HepG2 (cell line): ENCODE measurements around the gene DNMBP. TPM values are rescaled to one million over a fixed set of nuclear protein-coding genes. Genes with fewer than 3 reads are reported as not detected.

Experiments used
- AHR ChIP-seq: IDR thresholded peaks from 2 replicates; pipeline ENCODE4 v1.6.1; 2018; ENCODE audit warnings: missing genetic modification reagents, missing compliant biosample characterization
- ATRX ChIP-seq: sonication (generic); formaldehyde crosslinking; IDR thresholded peaks from 2 replicates; pipeline ENCODE4 v1.4.0; 2020; ENCODE audit warnings: missing genetic modification reagents, borderline replicate concordance
- CAMTA2 ChIP-seq: sonication (generic); formaldehyde crosslinking; IDR thresholded peaks from 2 replicates; pipeline ENCODE4 v1.4.0; 2020; ENCODE audit warnings: mild to moderate bottlenecking, missing genetic modification reagents, borderline replicate concordance
- ESRRA ChIP-seq: sonication (generic); formaldehyde crosslinking; IDR thresholded peaks from 2 replicates; pipeline ENCODE4 v1.5.1; 2020; ENCODE audit warnings: mild to moderate bottlenecking, low read depth, missing genetic modification reagents
- GATAD2A ChIP-seq: IDR thresholded peaks from 2 replicates; pipeline ENCODE4 v1.6.1; 2016
- KLF12 ChIP-seq: sonication (generic); formaldehyde crosslinking; IDR thresholded peaks from 2 replicates; pipeline ENCODE4 v1.4.0; 2020; ENCODE audit warnings: missing genetic modification reagents, borderline replicate concordance
- NCOA2 ChIP-seq: sonication (generic); formaldehyde crosslinking; IDR thresholded peaks from 2 replicates; pipeline ENCODE4 v1.8.0; 2022; ENCODE audit warnings: inconsistent platforms
- NFE2L1 ChIP-seq: sonication (generic); formaldehyde crosslinking; IDR thresholded peaks from 2 replicates; pipeline ENCODE4 v1.4.0; 2020; ENCODE audit warnings: missing genetic modification reagents, mild to moderate bottlenecking, borderline replicate concordance
- NFKBIZ ChIP-seq: IDR thresholded peaks from 2 replicates; pipeline ENCODE4 v1.6.1; 2018; ENCODE audit warnings: missing genetic modification reagents, missing compliant biosample characterization
- NFYC ChIP-seq: IDR thresholded peaks from 2 replicates; pipeline ENCODE4 v1.6.1; 2016; ENCODE audit warnings: missing genetic modification reagents, missing compliant biosample characterization
- PHF20 ChIP-seq: sonication (generic); formaldehyde crosslinking; IDR thresholded peaks from 2 replicates; pipeline ENCODE4 v1.5.0; 2020; ENCODE audit warnings: mild to moderate bottlenecking, missing genetic modification reagents
- PITX1 ChIP-seq: sonication (generic); formaldehyde crosslinking; IDR thresholded peaks from 2 replicates; pipeline ENCODE4 v1.5.1; 2020; ENCODE audit warnings: mild to moderate bottlenecking, missing genetic modification reagents
- POLR2A ChIP-seq, 2 experiments: IDR thresholded peaks; 2 replicates each; pipeline ENCODE4 v1.6.1; 2011; ENCODE audit warnings: low read depth in 2 of 2, low read length in 2 of 2, mild to moderate bottlenecking in 1 of 2, moderate library complexity in 1 of 2; ENCODE audit not compliant: insufficient read depth in 1 of 2
- RXRA ChIP-seq: sonication (generic); formaldehyde crosslinking; IDR thresholded peaks from 2 replicates; pipeline ENCODE4 v1.5.1; 2020; ENCODE audit warnings: missing genetic modification reagents
- SNAPC2 ChIP-seq: sonication (generic); formaldehyde crosslinking; IDR thresholded peaks from 2 replicates; pipeline ENCODE4 v1.8.1; 2022; ENCODE audit warnings: mild to moderate bottlenecking, missing genetic modification reagents
- TSC22D2 ChIP-seq: sonication (generic); formaldehyde crosslinking; IDR thresholded peaks from 2 replicates; pipeline ENCODE4 v1.5.1; 2020; ENCODE audit warnings: missing genetic modification reagents, mild to moderate bottlenecking, borderline replicate concordance
- ZBTB1 ChIP-seq: sonication (generic); formaldehyde crosslinking; IDR thresholded peaks from 2 replicates; pipeline ENCODE4 v1.4.0; 2020; ENCODE audit warnings: missing genetic modification reagents, borderline replicate concordance
- ZBTB38 ChIP-seq: sonication (generic); formaldehyde crosslinking; IDR thresholded peaks from 2 replicates; pipeline ENCODE4 v1.5.1; 2020; ENCODE audit warnings: mild to moderate bottlenecking, missing genetic modification reagents
- ZKSCAN8 ChIP-seq: IDR thresholded peaks from 2 replicates; pipeline ENCODE4 v1.6.1; 2016; ENCODE audit warnings: borderline replicate concordance, missing genetic modification reagents, missing compliant biosample characterization
- ZNF143 ChIP-seq: sonication (generic); formaldehyde crosslinking; IDR thresholded peaks from 2 replicates; pipeline ENCODE4 v1.4.0; 2020; ENCODE audit warnings: missing genetic modification reagents
- ZNF180 ChIP-seq: sonication (generic); formaldehyde crosslinking; IDR thresholded peaks from 2 replicates; pipeline ENCODE4 v1.4.0; 2020; ENCODE audit warnings: low read depth, missing genetic modification reagents, borderline replicate concordance
- ZNF543 ChIP-seq: sonication (generic); formaldehyde crosslinking; IDR thresholded peaks from 2 replicates; pipeline ENCODE4 v1.4.0; 2020; ENCODE audit warnings: mild to moderate bottlenecking, missing genetic modification reagents
- ZNF572 ChIP-seq: sonication (generic); formaldehyde crosslinking; IDR thresholded peaks from 2 replicates; pipeline ENCODE4 v1.5.1; 2020; ENCODE audit warnings: mild to moderate bottlenecking, missing genetic modification reagents
- ZNF605 ChIP-seq: sonication (generic); formaldehyde crosslinking; IDR thresholded peaks from 2 replicates; pipeline ENCODE4 v1.8.0; 2022; ENCODE audit warnings: mild to moderate bottlenecking, missing genetic modification reagents
- ZNF644 ChIP-seq: IDR thresholded peaks from 2 replicates; pipeline ENCODE4 v1.6.1; 2016; ENCODE audit warnings: low read depth
- ZNF777 ChIP-seq: sonication (generic); formaldehyde crosslinking; IDR thresholded peaks from 2 replicates; pipeline ENCODE4 v1.4.0; 2020; ENCODE audit warnings: missing genetic modification reagents
- polyA plus RNA-seq, 8 experiments: library from polyadenylated mRNA; depleted of rRNA in 3 of 8; stranded (reverse) in 7 of 8; unstranded in 1 of 8; fragments of >200 nt; fragmentation: Illumina TruSeq in 4 of 8; extraction: Trizol in 4 of 8; gene quantifications; 2 replicates each; pipeline versions ENCODE4 v1.2.1 to v1.2.3, GENCODE V29; 2011 to 2016; ENCODE audit warnings: low read depth in 4 of 8, missing spikeins in 1 of 8, mixed read lengths in 1 of 8; ENCODE audit not compliant: insufficient read depth in 1 of 8
- total RNA-seq, 5 experiments: library from RNA; depleted of rRNA; stranded (reverse); fragments of >200 nt; fragmentation: Illumina TruSeq; extraction: Trizol; gene quantifications; 2 replicates each; pipeline ENCODE4 v1.2.3, GENCODE V29; 2016; ENCODE audit warnings: low read depth in 1 of 5
- TF ChIP-seq, protein P1 (sequence below): sonication (generic); formaldehyde crosslinking; IDR thresholded peaks from 2 replicates; pipeline ENCODE4 v1.4.0; 2020; ENCODE audit warnings: missing genetic modification reagents, borderline replicate concordance
- TF ChIP-seq, protein P2 (sequence below): sonication (generic); formaldehyde crosslinking; IDR thresholded peaks from 2 replicates; pipeline ENCODE4 v1.4.0; 2020; ENCODE audit warnings: missing genetic modification reagents, mild to moderate bottlenecking, borderline replicate concordance
- TF ChIP-seq, protein P3 (sequence below): sonication (generic); formaldehyde crosslinking; IDR thresholded peaks from 2 replicates; pipeline ENCODE4 v1.5.0; 2020; ENCODE audit warnings: missing genetic modification reagents
- TF ChIP-seq, protein P4 (sequence below): sonication (generic); formaldehyde crosslinking; IDR thresholded peaks from 2 replicates; pipeline ENCODE4 v1.8.0; 2023; ENCODE audit warnings: mild to moderate bottlenecking, missing genetic modification reagents

DNMBP gene
- total and polyA plus RNA-seq, 2 of the 13 experiments (the other 11 are each of a cell fraction or from before 2014, with no cell fraction given), result 3.6 to 6.3 TPM

DNA sequence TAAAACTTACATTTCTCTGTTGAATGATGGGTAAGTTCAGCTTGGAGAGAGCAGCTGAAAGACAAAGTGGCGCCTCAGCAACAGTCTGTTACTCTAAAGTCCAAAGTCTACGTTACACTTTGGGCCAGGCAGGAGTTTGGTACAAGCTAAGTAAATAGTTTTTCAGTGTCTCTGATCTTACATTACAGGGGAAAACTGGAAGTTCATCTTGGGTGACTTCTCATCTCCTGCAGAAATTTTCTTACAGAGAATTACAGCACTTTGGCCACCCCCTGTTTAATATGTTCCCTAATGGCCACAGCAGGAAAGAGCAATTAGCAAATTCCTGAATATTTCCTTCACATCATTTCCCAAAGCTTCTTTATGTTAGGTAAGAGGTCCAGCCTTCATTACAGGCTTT, 160.2 kb downstream of the DNMBP start (continued):
- no peak for TF ChIP-seq PHF20 (CRISPR knock-in tag)
- TF ChIP-seq NFE2L1 (CRISPR knock-in tag), result no peak
- no peak for TF ChIP-seq ESRRA (CRISPR knock-in tag)
- TF ChIP-seq PITX1 (CRISPR knock-in tag), result no peak
- no peak for TF ChIP-seq ZBTB1 (CRISPR knock-in tag)
- no peak for TF ChIP-seq NFKBIZ (CRISPR knock-in tag)
- no peak for TF ChIP-seq POLR2A (IDR thresholded peaks at IDR 0.05; ENCODE audit: insufficient read depth in 1 of 2, low read depth in 2 of 2, low read length in 2 of 2)
- TF ChIP-seq ZNF777, result no peak
- TF ChIP-seq CAMTA2 (CRISPR knock-in tag), result no peak
- no peak for TF ChIP-seq ZNF605
- no peak for TF ChIP-seq TSC22D2 (CRISPR knock-in tag)
- TF ChIP-seq SNAPC2, result no peak
- TF ChIP-seq ZNF180 (CRISPR knock-in tag), result no peak
- TF ChIP-seq ZKSCAN8 (CRISPR knock-in tag), result peak; percentile 72; the same call in 1 of the 2 replicates
- TF ChIP-seq, protein P1, sequence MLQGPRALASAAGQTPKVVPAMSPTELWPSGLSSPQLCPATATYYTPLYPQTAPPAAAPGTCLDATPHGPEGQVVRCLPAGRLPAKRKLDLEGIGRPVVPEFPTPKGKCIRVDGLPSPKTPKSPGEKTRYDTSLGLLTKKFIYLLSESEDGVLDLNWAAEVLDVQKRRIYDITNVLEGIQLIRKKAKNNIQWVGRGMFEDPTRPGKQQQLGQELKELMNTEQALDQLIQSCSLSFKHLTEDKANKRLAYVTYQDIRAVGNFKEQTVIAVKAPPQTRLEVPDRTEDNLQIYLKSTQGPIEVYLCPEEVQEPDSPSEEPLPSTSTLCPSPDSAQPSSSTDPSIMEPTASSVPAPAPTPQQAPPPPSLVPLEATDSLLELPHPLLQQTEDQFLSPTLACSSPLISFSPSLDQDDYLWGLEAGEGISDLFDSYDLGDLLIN (CRISPR knock-in tag), result no peak
- TF ChIP-seq ZNF572 (CRISPR knock-in tag), result no peak
- no peak for TF ChIP-seq NFYC (CRISPR knock-in tag)
- no peak; the same call in 1 of the 2 replicates for TF ChIP-seq ZNF644 (CRISPR knock-in tag)
- peak; percentile 70 for TF ChIP-seq NCOA2 (CRISPR knock-in tag)
- no peak for TF ChIP-seq AHR (CRISPR knock-in tag)
- TF ChIP-seq ATRX (CRISPR knock-in tag), result no peak
- peak; percentile 26; the same call in 1 of the 2 replicates for TF ChIP-seq RXRA (CRISPR knock-in tag)
- peak; percentile 79 for TF ChIP-seq GATAD2A (CRISPR knock-in tag)
- TF ChIP-seq ZBTB38 (CRISPR knock-in tag), result no peak
- TF ChIP-seq ZNF543, result no peak
- TF ChIP-seq, protein P2, sequence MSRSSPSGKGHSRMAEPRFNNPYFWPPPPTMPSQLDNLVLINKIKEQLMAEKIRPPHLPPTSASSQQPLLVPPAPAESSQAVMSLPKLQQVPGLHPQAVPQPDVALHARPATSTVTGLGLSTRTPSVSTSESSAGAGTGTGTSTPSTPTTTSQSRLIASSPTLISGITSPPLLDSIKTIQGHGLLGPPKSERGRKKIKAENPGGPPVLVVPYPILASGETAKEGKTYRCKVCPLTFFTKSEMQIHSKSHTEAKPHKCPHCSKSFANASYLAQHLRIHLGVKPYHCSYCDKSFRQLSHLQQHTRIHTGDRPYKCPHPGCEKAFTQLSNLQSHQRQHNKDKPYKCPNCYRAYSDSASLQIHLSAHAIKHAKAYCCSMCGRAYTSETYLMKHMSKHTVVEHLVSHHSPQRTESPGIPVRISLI (CRISPR knock-in tag), result no peak
- TF ChIP-seq, protein P3, sequence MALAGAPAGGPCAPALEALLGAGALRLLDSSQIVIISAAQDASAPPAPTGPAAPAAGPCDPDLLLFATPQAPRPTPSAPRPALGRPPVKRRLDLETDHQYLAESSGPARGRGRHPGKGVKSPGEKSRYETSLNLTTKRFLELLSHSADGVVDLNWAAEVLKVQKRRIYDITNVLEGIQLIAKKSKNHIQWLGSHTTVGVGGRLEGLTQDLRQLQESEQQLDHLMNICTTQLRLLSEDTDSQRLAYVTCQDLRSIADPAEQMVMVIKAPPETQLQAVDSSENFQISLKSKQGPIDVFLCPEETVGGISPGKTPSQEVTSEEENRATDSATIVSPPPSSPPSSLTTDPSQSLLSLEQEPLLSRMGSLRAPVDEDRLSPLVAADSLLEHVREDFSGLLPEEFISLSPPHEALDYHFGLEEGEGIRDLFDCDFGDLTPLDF (CRISPR knock-in tag), result no peak
- no peak for TF ChIP-seq KLF12 (CRISPR knock-in tag)
- peak; percentile 44; the same call in 1 of the 2 replicates for TF ChIP-seq ZNF143 (CRISPR knock-in tag)
- TF ChIP-seq, protein P4, sequence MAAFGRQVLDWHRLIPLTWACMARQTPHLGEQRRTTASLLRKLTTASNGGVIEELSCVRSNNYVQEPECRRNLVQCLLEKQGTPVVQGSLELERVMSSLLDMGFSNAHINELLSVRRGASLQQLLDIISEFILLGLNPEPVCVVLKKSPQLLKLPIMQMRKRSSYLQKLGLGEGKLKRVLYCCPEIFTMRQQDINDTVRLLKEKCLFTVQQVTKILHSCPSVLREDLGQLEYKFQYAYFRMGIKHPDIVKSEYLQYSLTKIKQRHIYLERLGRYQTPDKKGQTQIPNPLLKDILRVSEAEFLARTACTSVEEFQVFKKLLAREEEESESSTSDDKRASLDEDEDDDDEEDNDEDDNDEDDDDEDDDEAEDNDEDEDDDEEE (CRISPR knock-in tag), result no peak
